Left ventricle myocardium inferior (tissue), 1 donor: ENCODE measurements around the gene SELP. TPM values are rescaled to one million over a fixed set of nuclear protein-coding genes. Genes with fewer than 3 reads are reported as not detected.

ENCODE experiments used
- DNase-seq: peaks from one replicate; pipeline ENCODE4 v3.0.0-alpha.2; 2020
- H3K27ac ChIP-seq: fragments of 200-600 bp; replicated peaks from 2 replicates; pipeline ENCODE4 v1.8.0; 2021
- H3K27me3 ChIP-seq: fragments of 200-600 bp; 2 replicates; pipeline ENCODE4 v1.8.0; 2021; ENCODE audit warnings: low read depth
- H3K36me3 ChIP-seq: fragments of 200-600 bp; 2 replicates; pipeline ENCODE4 v1.8.0; 2021
- H3K4me1 ChIP-seq: fragments of 200-600 bp; 2 replicates; pipeline ENCODE4 v1.8.0; 2021
- H3K4me3 ChIP-seq: fragments of 200-600 bp; 2 replicates; pipeline ENCODE4 v1.8.0; 2021; ENCODE audit warnings: mild to moderate bottlenecking, moderate library complexity
- H3K9me3 ChIP-seq: fragments of 200-600 bp; replicated peaks from 2 replicates; pipeline ENCODE4 v1.8.0; 2021
- CTCF ChIP-seq: fragments of 200-600 bp; IDR thresholded peaks from 2 replicates; pipeline ENCODE4 v1.8.0; 2021; ENCODE audit warnings: antibody characterized with exemption, mild to moderate bottlenecking, borderline replicate concordance
- intact Hi-C: fragments of 100-400 bp; cut with micrococcal nuclease; formaldehyde crosslinking; loops from one replicate; pipeline ENCODE4 v1.11.0; 2022
- total RNA-seq: library from RNA; stranded (reverse); fragmentation: NEBNext Ultra II Directional; extraction: Animal tissue kit (Norgen Biotek cat#: 25700); gene quantifications from one replicate; pipeline ENCODE4 v1.2.1, GENCODE V29; 2021
- donor health status: DM: no; HTN: yes; CAD: no; lungs with severe emphysema.

Gene SELP
- total RNA-seq, 1 donor from 2014 or later = 10.9 TPM

- peaks cover 12% of the 10 kb centered on the region for H3K4me1 ChIP-seq
- H3K27ac ChIP-seq = no peak overlapping the region
- TF ChIP-seq CTCF = no peak
- H3K4me3 ChIP-seq = no peak overlapping the region
- DNase-seq = no peak
- no peaks in the 10 kb centered on the region for H3K27me3 ChIP-seq
- H3K36me3 ChIP-seq = no peaks in the 10 kb centered on the region
- peaks cover 3% of the 10 kb centered on the region for H3K9me3 ChIP-seq
- intact Hi-C loops = no loop called here
Observed at GRCh38 chr1:169568497-169568896, 61.4 kb downstream of the SELP start.

- Histone ChIP-seq H3K27ac (no peak overlapping the region), H3K36me3 (no peaks in the 10 kb centered on the region), H3K27me3 (no peaks in the 10 kb centered on the region), H3K4me1 (no peaks in the 10 kb centered on the region), H3K4me3 (no peak overlapping the region), H3K9me3 (peaks cover 8% of the 10 kb centered on the region)
- TF ChIP-seq CTCF = no peak
- DNase-seq = no peak
- intact Hi-C loops = no loop called here
Observed at GRCh38 chr1:169565335-169566271, 64.3 kb downstream of the SELP start.

GRCh38 chr1:169563650-169564049 is 66.3 kb downstream of the SELP start:
- no peaks in the 10 kb centered on the region for H3K4me1 ChIP-seq
- peaks cover 8% of the 10 kb centered on the region for H3K9me3 ChIP-seq
- no peak for DNase-seq
- H3K4me3 ChIP-seq = no peak overlapping the region
- H3K27me3 ChIP-seq = no peaks in the 10 kb centered on the region
- TF ChIP-seq CTCF = no peak
- H3K27ac ChIP-seq = no peak overlapping the region
- H3K36me3 ChIP-seq = no peaks in the 10 kb centered on the region
- intact Hi-C loops = no loop called here

DNA sequence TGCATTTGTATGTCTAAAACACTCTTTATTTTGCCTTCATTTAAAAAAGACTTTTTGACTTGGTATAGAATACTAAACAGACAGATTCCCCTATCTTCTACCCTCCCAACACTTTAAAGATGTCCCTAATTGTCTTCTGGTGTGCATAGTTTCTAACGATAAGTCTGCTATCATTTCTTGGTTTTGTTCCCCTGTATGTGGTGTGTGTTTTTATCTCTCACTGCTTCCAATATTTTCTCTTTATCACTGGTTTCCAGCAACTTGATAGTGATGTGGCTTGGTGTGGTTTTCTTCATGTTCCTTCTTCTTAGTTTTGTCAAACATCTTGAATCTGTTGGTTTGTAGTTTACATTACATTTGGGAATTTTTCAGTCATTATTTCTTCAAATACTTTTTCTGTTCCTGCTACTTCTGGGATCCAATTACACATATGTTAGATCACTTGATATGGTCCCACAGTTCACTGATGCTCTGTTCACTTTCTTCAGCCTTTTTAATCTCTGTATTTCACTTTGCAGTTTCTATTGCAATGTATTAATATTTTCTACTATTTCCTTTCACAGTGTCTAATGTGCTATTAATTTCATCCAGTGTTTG is 66.8 kb downstream of the SELP start:
- intact Hi-C loops = no loop called here

DNA sequence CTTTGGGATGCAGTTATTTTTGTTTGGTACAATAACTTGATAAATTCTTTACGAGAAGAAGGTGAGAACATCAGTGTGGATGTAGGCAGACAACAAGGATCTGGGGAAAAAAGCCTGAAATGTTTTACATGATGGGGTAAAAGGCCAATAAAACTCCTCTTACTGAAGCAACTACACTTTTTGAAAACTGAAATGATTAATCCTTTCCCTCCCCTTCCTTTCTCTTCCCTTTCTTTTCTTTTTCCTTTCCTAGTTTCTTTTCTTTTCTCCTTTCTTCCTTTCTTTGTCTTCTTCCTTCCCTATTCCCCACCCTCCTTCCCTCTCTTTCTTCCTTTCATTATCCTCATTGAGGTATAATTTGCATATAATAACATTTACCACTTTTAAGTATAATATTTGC is 68.2 kb downstream of the SELP start:
- no peak overlapping the region for H3K4me3 ChIP-seq
- TF ChIP-seq CTCF = no peak
- peaks cover 8% of the 10 kb centered on the region for H3K9me3 ChIP-seq
- no peaks in the 10 kb centered on the region for H3K27me3 ChIP-seq
- H3K36me3 ChIP-seq = no peaks in the 10 kb centered on the region
- no peak for DNase-seq
- H3K4me1 ChIP-seq = no peaks in the 10 kb centered on the region
- intact Hi-C loops = no loop called here
- no peak overlapping the region for H3K27ac ChIP-seq

More for the DNA sequence above, 66.8 kb downstream of the SELP start:
- H3K27me3 ChIP-seq = no peaks in the 10 kb centered on the region
- no peak for TF ChIP-seq CTCF
- no peak overlapping the region for H3K4me3 ChIP-seq
- no peaks in the 10 kb centered on the region for H3K4me1 ChIP-seq
- no peak overlapping the region for H3K27ac ChIP-seq
- DNase-seq = no peak
- H3K36me3 ChIP-seq = no peaks in the 10 kb centered on the region
- peaks cover 8% of the 10 kb centered on the region for H3K9me3 ChIP-seq
